HEK293 (cell line): ENCODE data around the gene CCND3.

ENCODE experiments used
- CTCF ChIA-PET: fragments of 350-600 bp; formaldehyde crosslinking; extraction: SDS; loops from one replicate; lab custom pipeline; 2021; ENCODE audit warnings: antibody characterized with exemption; lab: Yijun Ruan, JAX
- POLR2A ChIA-PET: fragments of 300-600 bp; formaldehyde crosslinking; extraction: SDS; loops from one replicate; lab custom pipeline; 2020; ENCODE audit warnings: antibody characterized with exemption, inconsistent platforms; lab: Yijun Ruan, JAX
- H3K27ac ChIP-seq: fragments of 200-500 bp; sonication (Bioruptor generic); 2 replicates; pipeline ENCODE4 v1.5.1; 2014; ENCODE audit warnings: low read depth, low read length, control low read depth, inconsistent platforms; ENCODE audit errors: extremely low read depth
- H3K36me3 ChIP-seq, 2 experiments: fragments of 200-500 bp in 1 of 2; sonication (Bioruptor generic) in 1 of 2; 1 replicate in 1 of 2; 2 replicates in 1 of 2; pipeline ENCODE4 v1.5.1; 2014 to 2017; ENCODE audit warnings: inconsistent platforms in 2 of 2, low read length in 2 of 2; ENCODE audit not compliant: control insufficient read depth in 2 of 2, insufficient read depth in 1 of 2
- H3K4me1 ChIP-seq: fragments of 200-500 bp; sonication (Bioruptor generic); 2 replicates; pipeline ENCODE4 v1.5.1; 2014; ENCODE audit warnings: mild to moderate bottlenecking, low read length, inconsistent platforms; ENCODE audit not compliant: control insufficient read depth, insufficient read depth
- H3K4me3 ChIP-seq: 2 replicates; pipeline ENCODE4 v1.5.1; 2011; ENCODE audit warnings: low read depth, mild to moderate bottlenecking, control low read depth, low read length, moderate library complexity
- H3K9me3 ChIP-seq: fragments of 200-500 bp; sonication (Bioruptor generic); 2 replicates; pipeline ENCODE4 v1.5.1; 2014; ENCODE audit warnings: low read depth, low read length, inconsistent platforms; ENCODE audit not compliant: control insufficient read depth, insufficient read depth
- EGR2 ChIP-seq: fragments of 450-650 bp; formaldehyde crosslinking; IDR thresholded peaks from 2 replicates; pipeline ENCODE4 v1.5.1; 2016; ENCODE audit warnings: low read depth, missing biosample characterization, missing genetic modification characterization
- HOXA7 ChIP-seq: sonication (generic); formaldehyde crosslinking; IDR thresholded peaks from 2 replicates; pipeline ENCODE4 v1.8.1; 2022; ENCODE audit warnings: missing genetic modification reagents, borderline replicate concordance
- SALL2 ChIP-seq: fragments of 450-650 bp; formaldehyde crosslinking; IDR thresholded peaks from 2 replicates; pipeline ENCODE4 v1.5.0; 2017; ENCODE audit warnings: missing biosample characterization, mild to moderate bottlenecking, missing genetic modification characterization, borderline replicate concordance
- SP2 ChIP-seq: fragments of 450-650 bp; formaldehyde crosslinking; IDR thresholded peaks from 2 replicates; pipeline ENCODE4 v1.5.1; 2016; ENCODE audit warnings: missing biosample characterization, missing genetic modification characterization
- SP3 ChIP-seq: fragments of 450-650 bp; formaldehyde crosslinking; IDR thresholded peaks from 2 replicates; pipeline ENCODE4 v1.5.1; 2016; ENCODE audit warnings: missing biosample characterization, missing genetic modification characterization
- TCF7L2 ChIP-seq: IDR thresholded peaks from 2 replicates; pipeline ENCODE4 v1.6.1; 2011; ENCODE audit warnings: low read depth, mild to moderate bottlenecking, inconsistent platforms, low read length, moderate library complexity, borderline replicate concordance
- TRIM28 ChIP-seq: IDR thresholded peaks from 2 replicates; pipeline ENCODE4 v1.6.1; 2011; ENCODE audit warnings: low read length, control low read depth, borderline replicate concordance
- WT1 ChIP-seq: fragments of 450-650 bp; formaldehyde crosslinking; IDR thresholded peaks from 2 replicates; pipeline ENCODE4 v1.5.1; 2016; ENCODE audit warnings: missing biosample characterization, missing genetic modification characterization
- YY2 ChIP-seq: fragments of 450-650 bp; formaldehyde crosslinking; IDR thresholded peaks from 2 replicates; pipeline ENCODE4 v1.5.1; 2016; ENCODE audit warnings: missing biosample characterization, missing genetic modification characterization
- ZFHX2 ChIP-seq: fragments of 450-650 bp; formaldehyde crosslinking; conservative IDR thresholded peaks from 2 replicates; pipeline ENCODE4 v1.5.1; 2016; ENCODE audit warnings: missing biosample characterization, missing genetic modification characterization
- ZNF112 ChIP-seq: fragments of 450-650 bp; formaldehyde crosslinking; IDR thresholded peaks from 2 replicates; pipeline ENCODE4 v1.5.0; 2017; ENCODE audit warnings: missing biosample characterization, missing genetic modification characterization
- ZNF121 ChIP-seq: fragments of 450-650 bp; formaldehyde crosslinking; IDR thresholded peaks from 2 replicates; pipeline ENCODE4 v1.5.1; 2016; ENCODE audit warnings: missing biosample characterization, missing genetic modification characterization
- ZNF146 ChIP-seq: fragments of 450-650 bp; formaldehyde crosslinking; IDR thresholded peaks from 2 replicates; pipeline ENCODE4 v1.5.1; 2016; ENCODE audit warnings: missing biosample characterization, missing genetic modification characterization
- ZNF19 ChIP-seq: fragments of 450-650 bp; formaldehyde crosslinking; IDR thresholded peaks from 2 replicates; pipeline ENCODE4; 2016; ENCODE audit warnings: missing biosample characterization, missing genetic modification characterization, low read depth
- ZNF202 ChIP-seq: fragments of 450-650 bp; formaldehyde crosslinking; IDR thresholded peaks from 2 replicates; pipeline ENCODE4 v1.5.1; 2016; ENCODE audit warnings: missing biosample characterization, missing genetic modification characterization, borderline replicate concordance
- ZNF214 ChIP-seq: fragments of 450-650 bp; formaldehyde crosslinking; IDR thresholded peaks from 2 replicates; pipeline ENCODE4 v1.5.1; 2017; ENCODE audit warnings: missing biosample characterization, mild to moderate bottlenecking, missing genetic modification characterization, borderline replicate concordance
- ZNF221 ChIP-seq: fragments of 450-650 bp; formaldehyde crosslinking; IDR thresholded peaks from 2 replicates; pipeline ENCODE4 v1.5.1; 2017; ENCODE audit warnings: missing biosample characterization, missing genetic modification characterization, borderline replicate concordance
- ZNF394 ChIP-seq: fragments of 450-650 bp; formaldehyde crosslinking; IDR thresholded peaks from 2 replicates; pipeline ENCODE4 v1.5.1; 2016; ENCODE audit warnings: missing biosample characterization, missing genetic modification characterization, mild to moderate bottlenecking, moderate library complexity, borderline replicate concordance
- ZNF670 ChIP-seq: fragments of 450-650 bp; formaldehyde crosslinking; IDR thresholded peaks from 2 replicates; pipeline ENCODE4 v1.5.1; 2016; ENCODE audit warnings: missing biosample characterization, missing genetic modification characterization, low read depth
- ZNF707 ChIP-seq: fragments of 450-650 bp; formaldehyde crosslinking; IDR thresholded peaks from 2 replicates; pipeline ENCODE4 v1.5.1; 2016; ENCODE audit warnings: missing biosample characterization, missing genetic modification characterization
- ZNF791 ChIP-seq: fragments of 450-650 bp; formaldehyde crosslinking; IDR thresholded peaks from 2 replicates; pipeline ENCODE4 v1.5.1; 2016; ENCODE audit warnings: missing biosample characterization, missing genetic modification characterization
- TF ChIP-seq, protein P1 (sequence below): fragments of 450-650 bp; formaldehyde crosslinking; IDR thresholded peaks from 2 replicates; pipeline ENCODE4 v1.5.1; 2017; ENCODE audit warnings: missing biosample characterization, missing genetic modification characterization
- TF ChIP-seq, protein P2 (sequence below): fragments of 450-650 bp; formaldehyde crosslinking; IDR thresholded peaks from 2 replicates; pipeline ENCODE4 v1.5.1; 2016; ENCODE audit warnings: missing biosample characterization, missing genetic modification characterization
- TF ChIP-seq, protein P3 (sequence below): fragments of 450-650 bp; formaldehyde crosslinking; IDR thresholded peaks from 2 replicates; pipeline ENCODE4 v1.5.1; 2016; ENCODE audit warnings: missing biosample characterization, missing genetic modification characterization

The CCND3 gene

DNA sequence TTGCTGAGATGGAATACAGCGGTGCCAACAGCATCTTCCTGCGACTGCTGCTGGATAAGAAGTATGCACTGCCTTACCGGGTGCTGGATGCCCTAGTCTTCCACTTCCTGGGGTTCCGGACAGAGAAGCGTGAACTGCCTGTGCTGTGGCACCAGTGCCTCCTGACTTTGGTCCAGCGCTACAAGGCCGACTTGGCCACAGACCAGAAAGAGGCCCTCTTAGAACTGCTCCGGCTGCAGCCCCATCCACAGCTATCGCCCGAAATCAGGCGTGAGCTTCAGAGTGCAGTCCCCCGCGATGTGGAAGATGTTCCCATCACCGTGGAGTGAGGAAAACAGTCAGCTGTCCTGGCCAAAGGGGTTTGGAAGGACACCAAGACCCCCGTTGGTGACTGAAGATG lies 9.2 kb downstream of the CCND3 start:
- peaks cover 32 to 97% of the 10 kb centered on the region in 2 experiments for H3K36me3 ChIP-seq
- TF ChIP-seq ZNF214 (tag by site-specific recombination), result no peak
- no peak for TF ChIP-seq SALL2 (tag by site-specific recombination)
- TF ChIP-seq ZNF19 (tag by site-specific recombination), result no peak
- TF ChIP-seq ZNF221 (tag by site-specific recombination), result no peak
- TF ChIP-seq ZNF202, result no peak
- TF ChIP-seq ZNF791 (tag by site-specific recombination), result no peak
- TF ChIP-seq HOXA7 (CRISPR knock-in tag), result no peak
- TF ChIP-seq, all 188 proteins: peak for 0
- Histone ChIP-seq H3K4me1 (no peaks in the 10 kb centered on the region), H3K4me3 (no peak overlapping the region), H3K27ac (no peak overlapping the region), H3K9me3 (no peaks in the 10 kb centered on the region)
- ChIA-PET POLR2A (interaction anchor here (1.2 to 1.7 kb wide), 3 partner anchors 8 to 11 kb away, joined by 5 to 7 read pairs (median 5); partner anchors contain the start of genes BYSL, CCND3 and MED20), CTCF (interaction anchor here (1.3 to 13.4 kb wide), 5 partner anchors 7 to 282 kb away, joined by 3 to 160 read pairs (median 28); partner anchors contain the start of genes BYSL and MED20)

DNA sequence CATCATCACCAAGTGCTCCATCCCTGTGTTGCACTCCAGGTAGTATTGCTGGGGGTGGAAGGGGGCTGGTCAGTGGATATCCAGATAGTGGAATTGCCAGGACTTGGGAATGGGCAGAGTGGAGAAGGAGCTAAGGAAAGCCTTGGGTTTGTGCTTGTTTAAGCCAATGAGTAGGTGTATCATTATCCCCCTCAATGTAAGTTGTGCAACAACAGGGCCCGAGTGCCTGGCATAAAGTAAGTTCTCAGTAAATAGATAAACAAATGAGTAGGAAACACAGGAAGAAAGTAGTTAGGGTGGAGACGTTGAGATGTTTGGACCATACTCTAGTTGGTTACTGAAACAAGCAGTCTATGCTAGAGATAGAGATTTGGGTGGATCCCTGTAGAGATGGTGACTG lies 9.8 kb downstream of the CCND3 start:
- H3K4me1 ChIP-seq, result no peaks in the 10 kb centered on the region
- CTCF ChIA-PET, result interaction anchor here (0.7 to 13.4 kb wide), 4 partner anchors 9 to 113 kb away, joined by 3 to 146 read pairs (median 16); partner anchors contain the start of genes BYSL and MED20
- no peaks in the 10 kb centered on the region for H3K9me3 ChIP-seq
- peaks cover 35 to 97% of the 10 kb centered on the region in 2 experiments for H3K36me3 ChIP-seq
- H3K27ac ChIP-seq, result no peak overlapping the region
- H3K4me3 ChIP-seq, result no peak overlapping the region
- no peak for TF ChIP-seq SP3 (tag by site-specific recombination)
- 0 out of 2 replicates have a peak, but pooled peaks have one; percentile 25 for TF ChIP-seq EGR2 (tag by site-specific recombination)
- no peak for TF ChIP-seq TRIM28
- peak; percentile 55 for TF ChIP-seq ZFHX2
- POLR2A ChIA-PET, result interaction anchor here (1.0 kb wide), 1 partner anchor 9 kb away, joined by 3 read pairs; no protein-coding TSS in a partner anchor

DNA sequence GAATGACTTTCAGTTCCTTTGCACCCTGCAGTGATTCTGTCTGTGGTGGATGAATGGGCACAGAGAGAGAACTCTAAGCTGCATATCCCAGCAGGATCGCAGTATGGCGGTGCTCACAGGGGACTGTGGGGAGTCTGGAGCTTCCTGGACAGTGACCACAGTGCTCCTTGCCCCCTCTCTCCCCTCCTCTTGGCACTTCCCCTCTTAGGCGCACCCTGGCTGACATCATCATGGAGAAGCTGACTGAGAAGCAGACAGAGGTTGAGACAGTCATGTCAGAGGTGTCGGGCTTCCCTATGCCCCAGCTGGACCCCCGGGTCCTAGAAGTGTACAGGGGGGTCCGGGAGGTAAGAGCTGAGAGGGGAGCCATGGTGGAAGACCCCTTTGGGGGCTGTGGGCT lies 11.7 kb downstream of the CCND3 start:
- ChIA-PET POLR2A (interaction anchor here (1.2 to 1.8 kb wide), 2 partner anchors 9 to 10 kb away, joined by 3 to 8 read pairs; partner anchors contain the start of genes BYSL and MED20), CTCF (interaction anchor here (1.1 to 11.2 kb wide), 5 partner anchors 8 to 143 kb away, joined by 5 to 160 read pairs (median 15); partner anchors contain the start of genes BYSL, CCND3, MED20 and TOMM6)
- Histone ChIP-seq H3K9me3 (no peaks in the 10 kb centered on the region), H3K27ac (no peak overlapping the region), H3K4me3 (no peak overlapping the region), H3K36me3 (peaks cover 43 to 91% of the 10 kb centered on the region in 2 experiments), H3K4me1 (no peaks in the 10 kb centered on the region)
- TF ChIP-seq SP2 (tag by site-specific recombination), result no peak
- peak; percentile 21; the same call in 1 of the 2 replicates for TF ChIP-seq ZNF394

DNA sequence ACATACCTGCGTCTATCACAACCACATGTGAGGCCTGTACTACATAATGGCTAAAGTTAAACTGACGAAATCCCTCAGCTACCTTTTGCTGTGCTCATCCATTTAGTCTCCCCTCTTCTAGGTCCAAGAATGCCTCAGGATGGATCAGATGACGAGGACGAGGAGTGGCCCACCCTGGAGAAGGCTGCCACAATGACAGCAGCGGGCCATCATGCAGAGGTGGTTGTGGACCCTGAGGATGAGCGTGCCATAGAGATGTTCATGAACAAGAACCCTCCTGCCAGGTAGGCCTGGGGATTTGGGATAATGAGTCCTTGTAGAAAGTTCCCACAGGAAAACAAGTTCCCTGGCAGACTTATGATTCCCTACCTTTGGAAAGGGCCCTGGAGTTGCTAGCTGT lies 14.4 kb downstream of the CCND3 start:
- Histone ChIP-seq H3K27ac (no peak overlapping the region), H3K36me3 (peaks cover 55 to 89% of the 10 kb centered on the region in 2 experiments), H3K9me3 (no peaks in the 10 kb centered on the region), H3K4me3 (no peak overlapping the region), H3K4me1 (peaks cover 4% of the 10 kb centered on the region; the same call in 1 of the 2 replicates)
- POLR2A ChIA-PET, result interaction anchor here (1.9 kb wide), 1 partner anchor 11 kb away, joined by 7 read pairs; no protein-coding TSS in a partner anchor
- CTCF ChIA-PET, result interaction anchor here (0.6 to 11.2 kb wide), 7 partner anchors 11 to 164 kb away, joined by 3 to 160 read pairs (median 5); partner anchors contain the start of genes CCND3 and TOMM6
- TF ChIP-seq, protein P1, sequence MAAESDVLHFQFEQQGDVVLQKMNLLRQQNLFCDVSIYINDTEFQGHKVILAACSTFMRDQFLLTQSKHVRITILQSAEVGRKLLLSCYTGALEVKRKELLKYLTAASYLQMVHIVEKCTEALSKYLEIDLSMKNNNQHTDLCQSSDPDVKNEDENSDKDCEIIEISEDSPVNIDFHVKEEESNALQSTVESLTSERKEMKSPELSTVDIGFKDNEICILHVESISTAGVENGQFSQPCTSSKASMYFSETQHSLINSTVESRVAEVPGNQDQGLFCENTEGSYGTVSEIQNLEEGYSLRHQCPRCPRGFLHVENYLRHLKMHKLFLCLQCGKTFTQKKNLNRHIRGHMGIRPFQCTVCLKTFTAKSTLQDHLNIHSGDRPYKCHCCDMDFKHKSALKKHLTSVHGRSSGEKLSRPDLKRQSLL, result no peak
- TF ChIP-seq ZNF670 (tag by site-specific recombination) (no peak), YY2 (tag by site-specific recombination) (no peak), ZNF146 (tag by site-specific recombination) (no peak), ZNF112 (no peak), ZNF707 (tag by site-specific recombination) (no peak), ZNF202 (no peak), TCF7L2 (no peak), SALL2 (tag by site-specific recombination) (no peak), SP2 (tag by site-specific recombination) (no peak), ZNF791 (tag by site-specific recombination) (no peak), ZNF121 (tag by site-specific recombination) (no peak), WT1 (tag by site-specific recombination) (no peak)
- TF ChIP-seq, protein P2, sequence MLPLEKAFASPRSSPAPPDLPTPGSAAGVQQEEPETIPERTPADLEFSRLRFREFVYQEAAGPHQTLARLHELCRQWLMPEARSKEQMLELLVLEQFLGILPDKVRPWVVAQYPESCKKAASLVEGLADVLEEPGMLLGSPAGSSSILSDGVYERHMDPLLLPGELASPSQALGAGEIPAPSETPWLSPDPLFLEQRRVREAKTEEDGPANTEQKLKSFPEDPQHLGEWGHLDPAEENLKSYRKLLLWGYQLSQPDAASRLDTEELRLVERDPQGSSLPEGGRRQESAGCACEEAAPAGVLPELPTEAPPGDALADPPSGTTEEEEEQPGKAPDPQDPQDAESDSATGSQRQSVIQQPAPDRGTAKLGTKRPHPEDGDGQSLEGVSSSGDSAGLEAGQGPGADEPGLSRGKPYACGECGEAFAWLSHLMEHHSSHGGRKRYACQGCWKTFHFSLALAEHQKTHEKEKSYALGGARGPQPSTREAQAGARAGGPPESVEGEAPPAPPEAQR (tag by site-specific recombination), result no peak
- TF ChIP-seq, protein P3, sequence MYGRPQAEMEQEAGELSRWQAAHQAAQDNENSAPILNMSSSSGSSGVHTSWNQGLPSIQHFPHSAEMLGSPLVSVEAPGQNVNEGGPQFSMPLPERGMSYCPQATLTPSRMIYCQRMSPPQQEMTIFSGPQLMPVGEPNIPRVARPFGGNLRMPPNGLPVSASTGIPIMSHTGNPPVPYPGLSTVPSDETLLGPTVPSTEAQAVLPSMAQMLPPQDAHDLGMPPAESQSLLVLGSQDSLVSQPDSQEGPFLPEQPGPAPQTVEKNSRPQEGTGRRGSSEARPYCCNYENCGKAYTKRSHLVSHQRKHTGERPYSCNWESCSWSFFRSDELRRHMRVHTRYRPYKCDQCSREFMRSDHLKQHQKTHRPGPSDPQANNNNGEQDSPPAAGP (tag by site-specific recombination), result no peak
